Naive thymus-derived CD8-positive, alpha-beta T cell (primary cell): Measurements from ENCODE around the gene PCDHB16. TPM values are rescaled to one million over a fixed set of nuclear protein-coding genes. Genes with fewer than 3 reads are reported as not detected.
A peak's percentile ranks its signal among the peaks of the same experiment; 100 is the strongest.
"Not testable (repeated sequence)": the region's sequence is repeated elsewhere in the genome, so short reads cannot be mapped to it uniquely, and the experiment has no call there.

Experiments
- ATAC-seq, 2 donors: fragments of 150-1000 bp; cut with Tn5 transposase in 1 of 2; sonication (Bioruptor Pico), chemical (Tn5 transposase) in 1 of 2; 1 replicate in 1 of 2; 2 replicates in 1 of 2; pipeline ENCODE4 v1.10.0; 2021; ENCODE audit warnings: mild to moderate bottlenecking in 2 of 2, moderate library complexity in 2 of 2
- POLR2A ChIA-PET: fragments of 350-600 bp; sonication (Branson Sonifier 250); formaldehyde crosslinking; loops from one replicate; lab custom pipeline; 2021; ENCODE audit warnings: antibody characterized with exemption; lab: Charles Lee
- DNase-seq, 10 donors: peaks; one replicate each; pipeline versions ENCODE4 v3.0.0 to v3.0.0-alpha.2; 2020 to 2022
- H3K27ac Mint-ChIP-seq, 10 donors: one replicate each; pipeline ENCODE4 v1.8.0; 2020 to 2022; ENCODE audit warnings: mild to moderate bottlenecking in 10 of 10, mixed read lengths in 10 of 10, moderate library complexity in 4 of 10, inconsistent platforms in 1 of 10
- H3K27me3 Mint-ChIP-seq, 5 donors: one replicate each; pipeline ENCODE4 v1.8.0; 2021 to 2022; ENCODE audit warnings: mixed read lengths in 5 of 5
- H3K36me3 Mint-ChIP-seq, 3 donors: one replicate each; pipeline ENCODE4 v1.8.0; 2020 to 2022; ENCODE audit warnings: mixed read lengths in 3 of 3, mild to moderate bottlenecking in 2 of 3, inconsistent platforms in 1 of 3
- H3K4me1 Mint-ChIP-seq, 4 donors: one replicate each; pipeline ENCODE4 v1.8.0; 2021 to 2022; ENCODE audit warnings: mixed read lengths in 4 of 4
- H3K4me3 Mint-ChIP-seq, 10 donors: one replicate each; pipeline ENCODE4 v1.8.0; 2020 to 2022; ENCODE audit warnings: mild to moderate bottlenecking in 10 of 10, mixed read lengths in 10 of 10, moderate library complexity in 6 of 10, inconsistent platforms in 1 of 10
- H3K9me3 Mint-ChIP-seq, 9 donors: one replicate each; pipeline ENCODE4 v1.8.0; 2020 to 2022; ENCODE audit warnings: mixed read lengths in 9 of 9, mild to moderate bottlenecking in 3 of 9, inconsistent platforms in 1 of 9, moderate library complexity in 1 of 9
- polyA plus RNA-seq, 3 donors: library from polyadenylated mRNA; unstranded; fragments of 300-500 nt; fragmentation: Illumina TruSeq; gene quantifications; one replicate each; pipeline ENCODE4 v1.2.3, GENCODE V29; 2021
- total RNA-seq, 8 experiments: library from RNA in 2 of 8; stranded (reverse) in 2 of 8; gene quantifications; one replicate each; pipeline ENCODE4 v1.2.3 and lab custom pipeline; 2021 to 2026

Gene PCDHB16
- total RNA-seq (not detected), polyA plus RNA-seq (not detected), total RNA-seq (lab: John Stamatoyannopoulos, UW) (0 reads per million in 6 experiments)

GRCh38 chr5:141182248-141182647 is at the start of gene PCDHB16:
Gene PCDHB16 (plus strand): TSS chr5:141182387. CDS start chr5:141182560, 173 bp downstream.
- POLR2A ChIA-PET: no interaction called here

GRCh38 chr5:141135030-141135717 is 47.0 kb upstream of the PCDHB16 start, which contains the start of gene PCDHB5:
Gene PCDHB5 (plus strand): TSS chr5:141135206. CDS start chr5:141135435, 229 bp downstream.
- peaks cover 17 to 76% (median 46%) of the 10 kb centered on the region in 9 donors for H3K9me3 Mint-ChIP-seq
- peaks cover 0 to 8% (median 6%) of the 10 kb centered on the region in 4 donors for H3K4me1 Mint-ChIP-seq
- peaks cover 15 to 45% (median 21%) of the 10 kb centered on the region in 5 donors for H3K27me3 Mint-ChIP-seq
- peaks cover 2 to 48% (median 8%) of the 10 kb centered on the region in 3 donors for H3K36me3 Mint-ChIP-seq
- peak in 1 of 10 donors; percentile 3 for DNase-seq
- H3K4me3 Mint-ChIP-seq: peak within 1 kb of the TSS in 9 of 10 donors; percentile 33 to 76 (median 62)
- no peak for ATAC-seq
- POLR2A ChIA-PET: no interaction called here
- H3K27ac Mint-ChIP-seq: no peak within 1 kb of the TSS

More at GRCh38 chr5:141182248-141182647, at the start of gene PCDHB16:
- H3K4me1 Mint-ChIP-seq: peaks cover 2 to 6% (median 4%) of the 10 kb centered on the region in 4 donors
- H3K36me3 Mint-ChIP-seq: peaks cover 5 to 43% (median 9%) of the 10 kb centered on the region in 3 donors
- H3K4me3 Mint-ChIP-seq: no peak within 1 kb of the TSS
- DNase-seq: no peak
- peaks cover 37 to 55% (median 45%) of the 10 kb centered on the region in 5 donors for H3K27me3 Mint-ChIP-seq
- no peak within 1 kb of the TSS for H3K27ac Mint-ChIP-seq
- ATAC-seq: no peak
- peaks cover 6 to 47% (median 41%) of the 10 kb centered on the region in 9 donors for H3K9me3 Mint-ChIP-seq

- ATAC-seq (no peak), DNase-seq (no peak)
- H3K36me3 Mint-ChIP-seq: peaks cover 2 to 43% (median 8%) of the 10 kb centered on the region in 3 donors
- peaks cover 14 to 51% (median 21%) of the 10 kb centered on the region in 5 donors for H3K27me3 Mint-ChIP-seq
- peaks cover 15 to 71% (median 45%) of the 10 kb centered on the region in 9 donors for H3K9me3 Mint-ChIP-seq
- H3K4me3 Mint-ChIP-seq: peak overlapping the region in 7 of 10 donors; percentile 49 to 76 (median 62)
- POLR2A ChIA-PET: no interaction called here
- H3K4me1 Mint-ChIP-seq: peaks cover 0 to 8% (median 6%) of the 10 kb centered on the region in 4 donors
- H3K27ac Mint-ChIP-seq: no peak overlapping the region
Observed at GRCh38 chr5:141135718-141136266, 46.4 kb upstream of the PCDHB16 start.

- ATAC-seq, POLR2A ChIA-PET, H3K4me1 Mint-ChIP-seq, H3K4me3 Mint-ChIP-seq, DNase-seq, H3K27ac Mint-ChIP-seq: not testable (repeated sequence)
- H3K36me3 Mint-ChIP-seq: peaks cover 2 to 41% (median 8%) of the 10 kb centered on the region in 3 donors
- peaks cover 12 to 68% (median 44%) of the 10 kb centered on the region in 9 donors for H3K9me3 Mint-ChIP-seq
- H3K27me3 Mint-ChIP-seq: peaks cover 16 to 62% (median 27%) of the 10 kb centered on the region in 5 donors
Observed at GRCh38 chr5:141137346-141137745, 44.8 kb upstream of the PCDHB16 start.

DNA sequence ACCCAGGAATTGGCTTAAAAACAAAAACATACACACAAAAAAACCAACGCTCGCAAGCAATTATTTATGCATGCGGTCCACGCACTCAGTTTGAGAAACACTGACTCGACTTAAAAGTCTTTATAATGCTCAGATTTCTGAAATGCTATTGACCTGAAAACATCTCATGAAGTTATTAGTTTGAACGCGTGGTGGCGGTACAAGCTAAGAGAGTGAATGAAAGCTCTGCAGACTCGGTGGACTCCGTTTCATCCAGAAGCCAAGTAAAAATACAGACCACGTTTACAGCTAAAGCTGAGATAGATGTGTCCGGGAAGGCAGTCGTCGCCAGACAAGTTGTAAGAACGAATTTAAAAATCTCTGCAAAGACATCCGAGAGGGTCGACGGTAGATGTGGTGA is 32.4 kb upstream of the PCDHB16 start, which contains the start of gene PCDHB6:
PCDHB6 (plus strand) TSS at position 246 of the 400 bp plus-strand sequence. CDS start 201 bp downstream, outside the sequence.
- Mint-ChIP-seq H3K27me3 (peaks cover 27 to 73% (median 35%) of the 10 kb centered on the region in 5 donors), H3K4me3 (peak within 1 kb of the TSS in 6 of 10 donors; percentile 30 to 63 (median 48)), H3K9me3 (peaks cover 8 to 48% (median 28%) of the 10 kb centered on the region in 9 donors), H3K4me1 (peaks cover 0 to 6% (median 2%) of the 10 kb centered on the region in 4 donors), H3K27ac (no peak within 1 kb of the TSS), H3K36me3 (peaks cover 6 to 25% (median 10%) of the 10 kb centered on the region in 3 donors)
- ATAC-seq (no peak), DNase-seq (peak in 2 of 10 donors; percentile 2 to 5)
- POLR2A ChIA-PET: no interaction called here

DNA sequence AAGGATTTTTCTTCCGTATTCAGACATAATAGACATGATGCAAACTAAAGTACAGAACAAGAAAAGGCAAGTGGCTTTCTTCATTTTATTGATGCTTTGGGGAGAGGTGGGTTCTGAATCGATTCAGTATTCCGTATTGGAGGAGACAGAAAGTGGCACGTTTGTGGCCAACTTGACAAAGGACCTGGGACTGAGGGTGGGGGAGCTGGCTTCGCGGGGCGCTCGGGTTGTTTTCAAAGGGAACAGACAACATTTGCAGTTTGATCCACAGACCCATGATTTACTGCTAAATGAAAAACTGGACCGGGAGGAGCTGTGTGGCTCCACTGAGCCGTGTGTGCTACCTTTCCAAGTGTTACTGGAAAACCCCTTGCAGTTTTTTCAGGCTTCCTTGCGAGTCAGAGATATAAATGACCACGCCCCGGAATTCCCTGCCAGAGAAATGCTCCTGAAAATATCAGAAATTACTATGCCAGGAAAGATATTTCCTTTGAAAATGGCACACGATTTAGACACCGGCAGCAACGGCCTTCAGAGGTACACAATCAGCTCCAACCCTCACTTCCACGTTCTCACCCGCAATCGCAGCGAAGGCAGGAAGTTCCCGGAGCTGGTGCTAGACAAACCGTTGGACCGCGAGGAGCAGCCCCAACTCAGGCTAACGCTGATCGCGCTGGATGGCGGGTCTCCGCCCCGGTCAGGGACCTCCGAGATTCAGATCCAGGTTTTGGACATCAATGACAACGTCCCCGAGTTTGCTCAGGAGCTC is 31.8 kb upstream of the PCDHB16 start:
- Mint-ChIP-seq H3K9me3 (peaks cover 2 to 51% (median 30%) of the 10 kb centered on the region in 9 donors), H3K36me3 (peaks cover 8 to 27% (median 10%) of the 10 kb centered on the region in 3 donors), H3K4me3 (peak overlapping the region in 4 of 10 donors; percentile 30 to 63 (median 52)), H3K27ac (no peak overlapping the region), H3K27me3 (peaks cover 28 to 72% (median 36%) of the 10 kb centered on the region in 5 donors), H3K4me1 (peaks cover 0 to 6% (median 2%) of the 10 kb centered on the region in 4 donors)
- DNase-seq: no peak
- no peak for ATAC-seq
- POLR2A ChIA-PET: no interaction called here

DNA sequence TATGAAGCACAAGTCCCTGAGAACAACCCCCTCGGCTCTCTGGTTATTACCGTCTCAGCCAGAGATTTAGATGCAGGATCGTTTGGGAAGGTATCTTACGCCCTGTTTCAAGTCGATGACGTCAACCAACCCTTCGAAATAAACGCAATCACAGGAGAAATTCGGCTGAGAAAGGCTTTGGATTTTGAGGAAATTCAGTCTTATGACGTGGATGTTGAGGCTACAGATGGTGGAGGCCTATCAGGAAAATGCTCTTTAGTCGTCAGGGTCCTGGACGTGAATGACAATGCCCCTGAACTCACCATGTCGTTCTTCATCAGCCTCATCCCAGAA is 31.2 kb upstream of the PCDHB16 start:
- Mint-ChIP-seq H3K4me3 (no peak overlapping the region), H3K27ac (no peak overlapping the region), H3K36me3 (peaks cover 8 to 33% (median 10%) of the 10 kb centered on the region in 3 donors), H3K27me3 (peaks cover 31 to 72% (median 35%) of the 10 kb centered on the region in 5 donors), H3K4me1 (peaks cover 0 to 6% (median 2%) of the 10 kb centered on the region in 4 donors), H3K9me3 (peaks cover 0 to 57% (median 33%) of the 10 kb centered on the region in 9 donors)
- DNase-seq (no peak), ATAC-seq (no peak)
- POLR2A ChIA-PET: no interaction called here

DNA sequence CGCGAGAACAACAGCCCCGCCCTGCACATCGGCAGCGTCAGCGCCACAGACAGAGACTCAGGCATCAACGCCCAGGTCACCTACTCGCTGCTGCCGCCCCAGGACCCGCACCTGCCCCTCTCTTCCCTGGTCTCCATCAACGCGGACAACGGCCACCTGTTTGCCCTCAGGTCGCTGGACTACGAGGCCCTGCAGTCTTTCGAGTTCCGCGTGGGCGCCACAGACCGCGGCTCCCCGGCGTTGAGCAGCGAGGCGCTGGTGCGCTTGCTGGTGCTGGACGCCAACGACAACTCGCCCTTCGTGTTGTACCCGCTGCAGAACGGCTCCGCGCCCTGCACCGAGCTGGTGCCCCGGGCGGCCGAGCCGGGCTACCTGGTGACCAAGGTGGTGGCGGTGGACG is 30.6 kb upstream of the PCDHB16 start:
- H3K27ac Mint-ChIP-seq, H3K4me1 Mint-ChIP-seq, H3K4me3 Mint-ChIP-seq, DNase-seq, POLR2A ChIA-PET, ATAC-seq: not testable (repeated sequence)
- Mint-ChIP-seq H3K9me3 (peaks cover 0 to 63% (median 35%) of the 10 kb centered on the region in 9 donors), H3K27me3 (peaks cover 36 to 75% (median 39%) of the 10 kb centered on the region in 5 donors), H3K36me3 (peaks cover 9 to 39% (median 10%) of the 10 kb centered on the region in 3 donors)

- H3K27ac Mint-ChIP-seq, H3K4me1 Mint-ChIP-seq, ATAC-seq, POLR2A ChIA-PET, DNase-seq, H3K4me3 Mint-ChIP-seq: not testable (repeated sequence)
- peaks cover 0 to 68% (median 37%) of the 10 kb centered on the region in 9 donors for H3K9me3 Mint-ChIP-seq
- peaks cover 40 to 79% (median 41%) of the 10 kb centered on the region in 5 donors for H3K27me3 Mint-ChIP-seq
- H3K36me3 Mint-ChIP-seq: peaks cover 10 to 44% (median 14%) of the 10 kb centered on the region in 3 donors
Observed at GRCh38 chr5:141152096-141152495, 30.1 kb upstream of the PCDHB16 start.

- H3K4me3 Mint-ChIP-seq: no peak overlapping the region
- no peak for ATAC-seq
- H3K27ac Mint-ChIP-seq: no peak overlapping the region
- peaks cover 0 to 66% (median 31%) of the 10 kb centered on the region in 9 donors for H3K9me3 Mint-ChIP-seq
- DNase-seq: no peak
- H3K4me1 Mint-ChIP-seq: no peaks in the 10 kb centered on the region
- POLR2A ChIA-PET: no interaction called here
- peaks cover 35 to 78% (median 44%) of the 10 kb centered on the region in 5 donors for H3K27me3 Mint-ChIP-seq
- H3K36me3 Mint-ChIP-seq: peaks cover 14 to 44% (median 18%) of the 10 kb centered on the region in 3 donors
Observed at GRCh38 chr5:141155540-141156374, 26.4 kb upstream of the PCDHB16 start.

DNA sequence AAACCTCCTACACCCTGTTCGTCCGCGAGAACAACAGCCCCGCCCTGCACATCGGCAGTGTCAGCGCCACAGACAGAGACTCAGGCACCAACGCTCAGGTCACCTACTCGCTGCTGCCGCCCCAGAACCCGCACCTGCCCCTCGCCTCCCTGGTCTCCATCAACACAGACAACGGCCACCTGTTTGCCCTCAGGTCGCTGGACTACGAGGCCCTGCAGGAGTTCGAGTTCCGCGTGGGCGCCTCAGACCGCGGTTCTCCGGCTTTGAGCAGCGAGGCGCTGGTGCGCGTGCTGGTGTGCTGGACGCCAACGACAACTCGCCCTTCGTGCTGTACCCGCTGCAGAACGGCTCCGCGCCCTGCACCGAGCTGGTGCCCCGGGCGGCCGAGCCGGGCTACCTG is 24.8 kb upstream of the PCDHB16 start:
- H3K4me1 Mint-ChIP-seq, DNase-seq, ATAC-seq, H3K4me3 Mint-ChIP-seq, POLR2A ChIA-PET, H3K27ac Mint-ChIP-seq: not testable (repeated sequence)
- peaks cover 0 to 59% (median 23%) of the 10 kb centered on the region in 9 donors for H3K9me3 Mint-ChIP-seq
- peaks cover 6 to 36% (median 12%) of the 10 kb centered on the region in 3 donors for H3K36me3 Mint-ChIP-seq
- H3K27me3 Mint-ChIP-seq: peaks cover 32 to 62% (median 38%) of the 10 kb centered on the region in 5 donors
